ENCODE data around the gene MCM5. TPM values are rescaled to one million over a fixed set of nuclear protein-coding genes. Genes with fewer than 3 reads are reported as not detected.

Gene MCM5
- total and polyA plus RNA-seq, 4 donors, result 6.7 to 104 (median 8.8) TPM

- TF ChIP-seq REST (IDR thresholded peaks at IDR 0.05), result no peak
- TF ChIP-seq TAF1 (conservative IDR thresholded peaks at IDR 0.05), result no peak
- TF ChIP-seq YY1 (IDR thresholded peaks at IDR 0.05), result no peak
These were observed 22.2 kb downstream of the MCM5 start (continued) for GRCh38 chr22:35422145-35422544.

- 98% methylated on average over 9 of the region's 9 CpGs for WGBS
- Histone ChIP-seq H3K4me1 (ENCODE audit: control insufficient read depth in 4 of 4, insufficient read depth in 4 of 4, low read length in 3 of 4) (no peaks in the 10 kb centered on the region), H3K36me3 (ENCODE audit: control insufficient read depth in 4 of 4, insufficient read depth in 3 of 4, low read depth in 1 of 4, low read length in 3 of 4) (peaks cover 7 to 39% (median 16%) of the 10 kb centered on the region in 4 donors), H3K4me3 (ENCODE audit: low read depth in 1 of 3, low read length in 3 of 3) (no peak overlapping the region), H3K27me3 (ENCODE audit: control insufficient read depth in 4 of 4, insufficient read depth in 4 of 4, low read length in 3 of 4) (no peaks in the 10 kb centered on the region), H3K9me3 (ENCODE audit: control insufficient read depth in 4 of 4, low read length in 3 of 4) (no peaks in the 10 kb centered on the region), H3K9ac (ENCODE audit: low read depth in 1 of 2, low read length in 2 of 2) (no peak overlapping the region), H3K27ac (ENCODE audit: low read depth in 1 of 2, low read length in 2 of 2) (no peak overlapping the region)
- TF ChIP-seq HNF4G (IDR thresholded peaks at IDR 0.05) (no peak), RAD21 (IDR thresholded peaks at IDR 0.05) (no peak), YY1 (IDR thresholded peaks at IDR 0.05) (no peak), ZBTB33 (IDR thresholded peaks at IDR 0.05) (no peak), EGR1 (IDR thresholded peaks at IDR 0.05; ENCODE audit: low read depth in 2 of 2) (no peak), JUND (IDR thresholded peaks at IDR 0.05) (no peak)
- DNase-seq (ENCODE audit: low spot score), result no peak
These were observed 23.0 kb downstream of the MCM5 start for GRCh38 chr22:35422936-35423335.

- Histone ChIP-seq H3K27me3 (ENCODE audit: control insufficient read depth in 4 of 4, insufficient read depth in 4 of 4, low read length in 3 of 4) (no peaks in the 10 kb centered on the region), H3K4me1 (ENCODE audit: control insufficient read depth in 4 of 4, insufficient read depth in 4 of 4, low read length in 3 of 4) (no peaks in the 10 kb centered on the region), H3K9ac (ENCODE audit: low read depth in 1 of 2, low read length in 2 of 2) (no peak overlapping the region), H3K27ac (ENCODE audit: low read depth in 1 of 2, low read length in 2 of 2) (no peak overlapping the region), H3K9me3 (ENCODE audit: control insufficient read depth in 4 of 4, low read length in 3 of 4) (no peaks in the 10 kb centered on the region), H3K4me3 (ENCODE audit: low read depth in 1 of 3, low read length in 3 of 3) (no peak overlapping the region), H3K36me3 (ENCODE audit: control insufficient read depth in 4 of 4, insufficient read depth in 3 of 4, low read depth in 1 of 4, low read length in 3 of 4) (peaks cover 7 to 33% (median 16%) of the 10 kb centered on the region in 4 donors)
- TF ChIP-seq TAF1 (conservative IDR thresholded peaks at IDR 0.05) (no peak), HNF4G (IDR thresholded peaks at IDR 0.05) (no peak), NR2F2 (IDR thresholded peaks at IDR 0.05) (no peak), SP1 (IDR thresholded peaks at IDR 0.05) (no peak), RAD21 (IDR thresholded peaks at IDR 0.05) (no peak), EGR1 (IDR thresholded peaks at IDR 0.05; ENCODE audit: low read depth in 2 of 2) (no peak), JUND (IDR thresholded peaks at IDR 0.05) (no peak), ATF3 (IDR thresholded peaks at IDR 0.05) (no peak), RXRA (IDR thresholded peaks at IDR 0.05) (no peak), FOXA2 (IDR thresholded peaks at IDR 0.05) (no peak), ZBTB33 (IDR thresholded peaks at IDR 0.05) (no peak), MAX (IDR thresholded peaks at IDR 0.05) (no peak), REST (IDR thresholded peaks at IDR 0.05) (no peak), CTCF (IDR thresholded peaks at IDR 0.05; ENCODE audit: low read depth, low read length, missing input control) (no peak), YY1 (IDR thresholded peaks at IDR 0.05) (no peak)
- no peak for DNase-seq (ENCODE audit: low spot score)
- 97% methylated on average over 26 of the region's 26 CpGs for WGBS
These were observed 24.1 kb downstream of the MCM5 start for GRCh38 chr22:35424081-35424480.

All from liver (tissue), 9 donors.